Thoracic aorta endothelial cell (primary cell): ENCODE data around the gene OPN1LW. TPM values are rescaled to one million over a fixed set of nuclear protein-coding genes. Genes with fewer than 3 reads are reported as not detected.

Source experiments
- total RNA-seq: library from RNA; depleted of rRNA; stranded (reverse); fragments of >200 nt; gene quantifications from 2 replicates; pipeline ENCODE4 v1.2.3, GENCODE V29; 2012

The OPN1LW gene
- not detected in 2 replicates for total RNA-seq

DNA sequence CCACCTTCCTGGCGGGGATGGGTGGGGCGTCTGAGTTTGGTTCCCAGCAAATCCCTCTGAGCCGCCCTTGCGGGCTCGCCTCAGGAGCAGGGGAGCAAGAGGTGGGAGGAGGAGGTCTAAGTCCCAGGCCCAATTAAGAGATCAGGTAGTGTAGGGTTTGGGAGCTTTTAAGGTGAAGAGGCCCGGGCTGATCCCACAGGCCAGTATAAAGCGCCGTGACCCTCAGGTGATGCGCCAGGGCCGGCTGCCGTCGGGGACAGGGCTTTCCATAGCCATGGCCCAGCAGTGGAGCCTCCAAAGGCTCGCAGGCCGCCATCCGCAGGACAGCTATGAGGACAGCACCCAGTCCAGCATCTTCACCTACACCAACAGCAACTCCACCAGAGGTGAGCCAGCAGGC lies at the start of gene OPN1LW:
Gene OPN1LW (plus strand): TSS at position 234 of the 400 bp plus-strand sequence. CDS start 41 bp downstream, at position 275.

DNA sequence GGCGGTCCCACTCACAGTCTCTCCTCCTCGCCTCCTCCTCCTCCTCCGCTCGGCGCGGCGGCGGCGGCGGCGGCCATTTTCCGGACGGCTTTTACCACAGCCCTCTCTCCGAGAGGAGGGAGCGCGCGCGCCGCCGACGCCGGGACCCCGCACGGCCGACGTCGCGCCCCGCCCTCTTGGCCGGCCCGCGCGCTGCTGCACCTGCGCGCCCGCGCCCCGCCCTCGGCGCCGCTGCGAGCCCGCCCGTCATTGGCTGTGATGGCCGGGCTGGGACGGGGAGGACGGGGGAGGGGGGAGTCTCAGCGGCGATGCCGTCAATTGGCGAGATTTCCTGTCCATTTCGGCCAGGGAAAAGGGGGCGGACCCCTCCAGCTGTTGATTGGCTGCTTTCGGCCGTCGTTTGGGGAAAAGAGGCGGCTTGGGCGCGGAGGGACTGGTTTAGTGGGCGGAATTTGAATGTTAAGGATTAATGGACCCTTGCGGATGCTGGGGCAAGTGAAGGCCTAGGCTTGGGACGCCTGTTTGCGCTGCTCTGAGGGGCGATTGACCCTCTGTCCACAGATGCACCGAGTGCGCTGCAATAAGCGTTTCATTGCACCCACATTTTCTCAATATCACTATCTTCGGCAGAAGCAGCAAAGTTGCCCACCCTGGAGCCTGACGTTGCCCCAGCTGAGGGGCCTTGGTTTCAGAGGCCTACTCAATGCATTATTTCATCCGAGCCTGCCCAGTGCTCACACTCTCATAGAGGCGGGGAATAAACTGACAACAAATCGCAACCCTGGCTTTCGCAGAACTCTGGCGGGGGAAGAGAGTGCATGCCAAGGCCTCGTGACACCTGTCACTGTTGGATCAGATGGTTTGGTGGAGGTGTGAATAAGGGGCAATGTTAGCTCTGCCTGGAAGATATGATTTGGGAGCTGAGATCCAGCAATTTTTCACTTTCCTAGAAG lies 46.2 kb upstream of the OPN1LW start, which contains the start of gene MECP2:
Gene MECP2 (minus strand): TSS at position 129 of the 953 bp plus-strand sequence.

DNA sequence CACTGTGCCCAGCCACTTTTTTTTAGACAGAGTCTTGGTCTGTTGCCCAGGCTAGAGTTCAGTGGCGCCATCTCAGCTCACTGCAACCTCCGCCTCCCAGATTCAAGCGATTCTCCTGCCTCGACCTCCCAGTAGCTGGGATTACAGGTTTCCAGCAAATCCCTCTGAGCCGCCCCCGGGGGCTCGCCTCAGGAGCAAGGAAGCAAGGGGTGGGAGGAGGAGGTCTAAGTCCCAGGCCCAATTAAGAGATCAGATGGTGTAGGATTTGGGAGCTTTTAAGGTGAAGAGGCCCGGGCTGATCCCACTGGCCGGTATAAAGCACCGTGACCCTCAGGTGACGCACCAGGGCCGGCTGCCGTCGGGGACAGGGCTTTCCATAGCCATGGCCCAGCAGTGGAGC lies 38.3 kb downstream of the OPN1LW start, which contains the start of gene OPN1MW:
Gene OPN1MW (plus strand): TSS at position 301 of the 400 bp plus-strand sequence. CDS start 82 bp downstream, at position 383.

Other genes starting within 250 kb of the OPN1LW start
- not detected in 2 replicates for gene AVPR2, start 239.6 kb upstream of the OPN1LW start, total RNA-seq
- 10.5 and 35.1 TPM in 2 replicates for gene ARHGAP4, start 218.0 kb upstream of the OPN1LW start, total RNA-seq
- gene NAA10, start 209.2 kb upstream of the OPN1LW start, total RNA-seq = 114 and 132 TPM in 2 replicates
- 2.3 and 3.1 TPM in 2 replicates for gene RENBP, start 199.6 kb upstream of the OPN1LW start, total RNA-seq
- 40.6 and 56.9 TPM in 2 replicates for gene HCFC1, start 172.4 kb upstream of the OPN1LW start, total RNA-seq
- 3.7 and 4.0 TPM in 2 replicates for gene TMEM187, start 171.5 kb upstream of the OPN1LW start, total RNA-seq
- gene IRAK1, start 124.3 kb upstream of the OPN1LW start, total RNA-seq = 72.7 and 88.6 TPM in 2 replicates
- gene MECP2, start 46.5 kb upstream of the OPN1LW start, total RNA-seq = 32.8 and 34.7 TPM in 2 replicates
- gene OPN1MW, start 38.4 kb downstream of the OPN1LW start, total RNA-seq = not detected in 2 replicates
- not detected in 2 replicates for gene OPN1MW2, start 75.5 kb downstream of the OPN1LW start, total RNA-seq
- not detected in 2 replicates for gene OPN1MW3, start 113.3 kb downstream of the OPN1LW start, total RNA-seq
- not detected in 2 replicates for gene TEX28, start 150.9 kb downstream of the OPN1LW start, total RNA-seq
- gene TKTL1, start 151.6 kb downstream of the OPN1LW start, total RNA-seq = under 0.01 TPM in 1 of 2 replicates, not detected in the other
- gene FLNA, start 230.4 kb downstream of the OPN1LW start, total RNA-seq = 1,397 and 1,424 TPM in 2 replicates
- 32.3 and 38.3 TPM in 2 replicates for gene EMD, start 235.1 kb downstream of the OPN1LW start, total RNA-seq